ENCODE results near the gene PITPNM3.

- TF ChIP-seq REST (IDR thresholded peaks at IDR 0.05; ENCODE audit: borderline replicate concordance), result no peak
- no peak for TF ChIP-seq EP300 (conservative IDR thresholded peaks at IDR 0.05; ENCODE audit: poor library complexity, severe bottlenecking)
These were observed 62.0 kb downstream of the PITPNM3 start for GRCh38 chr17:6494239-6494941.
